H9 (cell line): ENCODE results near the gene INSYN1. TPM values are rescaled to one million over a fixed set of nuclear protein-coding genes. Genes with fewer than 3 reads are reported as not detected.

Experiments
- DNase-seq: peaks from one replicate; pipeline ENCODE4 v3.0.0-alpha.2; 2017
- H2AFZ ChIP-seq: one replicate; pipeline ENCODE4 v1.6.1; 2013; ENCODE audit warnings: mild to moderate bottlenecking, low read length, control low read depth, moderate library complexity
- H2AK5ac ChIP-seq: 2 replicates; pipeline ENCODE4 v1.6.1; 2013; ENCODE audit warnings: low read length, control low read depth, mixed read lengths; ENCODE audit not compliant: insufficient read length
- H2BK120ac ChIP-seq: one replicate; pipeline ENCODE4 v1.6.1; 2013; ENCODE audit warnings: low read depth, mild to moderate bottlenecking, low read length, control low read depth, inconsistent platforms; ENCODE audit not compliant: poor library complexity, severe bottlenecking
- H2BK12ac ChIP-seq: 2 replicates; pipeline ENCODE4 v1.6.1; 2013; ENCODE audit warnings: low read length, control low read depth, mixed read lengths, low read depth; ENCODE audit not compliant: insufficient read length
- H2BK15ac ChIP-seq: 2 replicates; pipeline ENCODE4 v1.6.1; 2013; ENCODE audit warnings: low read depth, low read length, control low read depth
- H2BK20ac ChIP-seq: one replicate; pipeline ENCODE4 v1.6.1; 2013; ENCODE audit warnings: low read depth, mild to moderate bottlenecking, low read length, control low read depth, inconsistent platforms; ENCODE audit not compliant: poor library complexity, severe bottlenecking
- H2BK5ac ChIP-seq: 2 replicates; pipeline ENCODE4 v1.6.1; 2013; ENCODE audit warnings: low read length, control low read depth, mixed read lengths; ENCODE audit not compliant: insufficient read length
- H3K14ac ChIP-seq: 2 replicates; pipeline ENCODE4 v1.6.1; 2013; ENCODE audit warnings: low read length, control low read depth; ENCODE audit not compliant: insufficient read depth
- H3K18ac ChIP-seq: 2 replicates; pipeline ENCODE4 v1.6.1; 2013; ENCODE audit warnings: low read depth, mild to moderate bottlenecking, mixed read lengths, low read length, control low read depth; ENCODE audit not compliant: insufficient read length
- H3K23ac ChIP-seq: 2 replicates; pipeline ENCODE4 v1.6.1; 2013; ENCODE audit warnings: low read length, control low read depth, mixed read lengths, low read depth; ENCODE audit not compliant: insufficient read length
- H3K23me2 ChIP-seq: 2 replicates; pipeline ENCODE4 v1.6.1; 2013; ENCODE audit warnings: low read depth, mild to moderate bottlenecking, mixed read lengths, low read length, control low read depth; ENCODE audit not compliant: insufficient read length, poor library complexity, severe bottlenecking
- H3K27ac ChIP-seq: 2 replicates; pipeline ENCODE4 v1.5.1; 2013; ENCODE audit warnings: low read length, control low read depth, mixed read lengths, low read depth; ENCODE audit not compliant: insufficient read length
- H3K27me3 ChIP-seq: 2 replicates; pipeline ENCODE4 v1.6.1; 2013; ENCODE audit warnings: low read length, control low read depth, inconsistent platforms; ENCODE audit not compliant: insufficient read depth
- H3K4ac ChIP-seq: 2 replicates; pipeline ENCODE4 v1.6.1; 2013; ENCODE audit warnings: low read depth, mild to moderate bottlenecking, control low read depth, inconsistent platforms, low read length, moderate library complexity
- H3K4me1 ChIP-seq: 2 replicates; pipeline ENCODE4 v1.6.1; 2013; ENCODE audit warnings: low read length, control low read depth, inconsistent platforms; ENCODE audit not compliant: insufficient read depth
- H3K4me2 ChIP-seq: 2 replicates; pipeline ENCODE4 v1.6.1; 2013; ENCODE audit warnings: low read length, control low read depth, mixed read lengths; ENCODE audit not compliant: insufficient read length, insufficient read depth
- H3K56ac ChIP-seq: 2 replicates; pipeline ENCODE4 v1.6.1; 2013; ENCODE audit warnings: low read depth, mild to moderate bottlenecking, mixed read lengths, low read length, control low read depth; ENCODE audit not compliant: insufficient read length
- H3K79me1 ChIP-seq: 2 replicates; pipeline ENCODE4 v1.6.1; 2013; ENCODE audit warnings: low read depth, mild to moderate bottlenecking, moderate library complexity, low read length, control low read depth, inconsistent platforms; ENCODE audit not compliant: insufficient read depth, poor library complexity, severe bottlenecking
- H3K79me2 ChIP-seq: 2 replicates; pipeline ENCODE4 v1.6.1; 2013; ENCODE audit warnings: low read length, control low read depth, inconsistent platforms; ENCODE audit not compliant: insufficient read depth
- H3K9ac ChIP-seq: 2 replicates; pipeline ENCODE4 v1.6.1; 2013; ENCODE audit warnings: low read length, control low read depth, mixed read lengths; ENCODE audit not compliant: insufficient read length; ENCODE audit errors: extremely low read depth
- H3K9me3 ChIP-seq: one replicate; pipeline ENCODE4 v1.6.1; 2013; ENCODE audit warnings: low read depth, low read length, inconsistent platforms; ENCODE audit not compliant: control insufficient read depth
- H3T11ph ChIP-seq: one replicate; pipeline ENCODE4 v1.6.1; 2013; ENCODE audit warnings: mild to moderate bottlenecking, low read length, control low read depth, inconsistent platforms
- H4K20me1 ChIP-seq: one replicate; pipeline ENCODE4 v1.6.1; 2013; ENCODE audit not compliant: control insufficient read depth, insufficient read length, insufficient read depth
- H4K5ac ChIP-seq: 2 replicates; pipeline ENCODE4 v1.6.1; 2013; ENCODE audit warnings: low read depth, mild to moderate bottlenecking, mixed read lengths, low read length, control low read depth; ENCODE audit not compliant: insufficient read length
- H4K8ac ChIP-seq: replicated peaks from 2 replicates; pipeline ENCODE4 v1.6.1; 2013; ENCODE audit warnings: low read length, control low read depth, mixed read lengths, low read depth; ENCODE audit not compliant: insufficient read length
- H4K91ac ChIP-seq: 2 replicates; pipeline ENCODE4 v1.6.1; 2013; ENCODE audit warnings: low read depth, mild to moderate bottlenecking, moderate library complexity, mixed read lengths, low read length, control low read depth; ENCODE audit not compliant: insufficient read length
- H3K27ac Mint-ChIP-seq, 3 experiments: 2 replicates in 2 of 3; 3 replicates in 1 of 3; pipeline ENCODE4 v1.8.0; 2020 to 2021; ENCODE audit warnings: mixed read lengths in 3 of 3, mild to moderate bottlenecking in 1 of 3, moderate library complexity in 1 of 3
- H3K27me3 Mint-ChIP-seq: 2 replicates; pipeline ENCODE4 v1.8.0; 2021; ENCODE audit warnings: low read depth, mild to moderate bottlenecking, moderate library complexity, mixed read lengths
- H3K36me3 Mint-ChIP-seq, 3 experiments: 2 replicates in 2 of 3; 3 replicates in 1 of 3; pipeline ENCODE4 v1.8.0; 2020 to 2021; ENCODE audit warnings: low read depth in 3 of 3, mixed read lengths in 3 of 3; ENCODE audit not compliant: insufficient read depth in 1 of 3
- H3K4me1 Mint-ChIP-seq, 2 experiments: 2 replicates each; pipeline ENCODE4 v1.8.0; 2020; ENCODE audit warnings: mixed read lengths in 2 of 2
- H3K4me3 Mint-ChIP-seq, 2 experiments: 2 replicates in 1 of 2; 3 replicates in 1 of 2; pipeline ENCODE4 v1.8.0; 2020 to 2021; ENCODE audit warnings: mild to moderate bottlenecking in 2 of 2, mixed read lengths in 2 of 2, moderate library complexity in 1 of 2
- H3K9me3 Mint-ChIP-seq, 2 experiments: 2 replicates in 1 of 2; 3 replicates in 1 of 2; pipeline ENCODE4 v1.8.0; 2020; ENCODE audit warnings: mild to moderate bottlenecking in 2 of 2, mixed read lengths in 2 of 2, moderate library complexity in 1 of 2
- CTCF ChIP-seq: fragments of 200-600 bp; sonication (generic); conservative IDR thresholded peaks from 3 replicates; pipeline ENCODE4 v1.8.0; 2021; ENCODE audit warnings: antibody characterized with exemption, mild to moderate bottlenecking
- WGBS: extraction: QIAGEN DNeasy Blood & Tissue Kit; methylation state at CpG from one replicate; pipeline ENCODE4 v1.1.7; 2013; ENCODE audit warnings: missing lambda C conversion rate, low lambda C conversion rate, mixed read lengths; ENCODE audit not compliant: insufficient read length; ENCODE audit errors: extremely low coverage; 5-methylcytosine and 5-hydroxymethylcytosine counted together
- total RNA-seq: library from RNA; stranded (reverse); gene quantifications from 2 replicates; pipeline ENCODE4 v1.2.1, GENCODE V29; 2021

Gene INSYN1
- total RNA-seq, 1 experiment from 2014 or later: 1.9 TPM

GRCh38 chr15:73802431-73803041 lies 49.4 kb upstream of the INSYN1 start:
- H2AK5ac ChIP-seq: no peak overlapping the region
- no peak overlapping the region for H3K4me2 ChIP-seq
- Mint-ChIP-seq H3K4me1 (peaks cover 23 to 30% of the 10 kb centered on the region in 2 experiments), H3K27ac (no peak overlapping the region), H3K27me3 (peaks cover 2% of the 10 kb centered on the region; the same call in 1 of the 2 replicates), H3K9me3 (no peaks in the 10 kb centered on the region), H3K4me3 (no peak overlapping the region), H3K36me3 (no peaks in the 10 kb centered on the region)
- H2BK15ac ChIP-seq: no peak overlapping the region
- no peak overlapping the region for H3K23ac ChIP-seq
- no peak overlapping the region for H3K56ac ChIP-seq
- no peak overlapping the region for H3K27ac ChIP-seq
- H3K4me1 ChIP-seq: peaks cover 2% of the 10 kb centered on the region; the same call in 1 of the 2 replicates
- no peaks in the 10 kb centered on the region for H3K23me2 ChIP-seq
- no peaks in the 10 kb centered on the region for H3K79me1 ChIP-seq
- no peak overlapping the region for H2BK120ac ChIP-seq
- no peak overlapping the region for H4K91ac ChIP-seq
- no peak overlapping the region for H2BK20ac ChIP-seq
- H4K20me1 ChIP-seq: no peaks in the 10 kb centered on the region
- no peak overlapping the region for H4K5ac ChIP-seq
- H3T11ph ChIP-seq: no peak overlapping the region
- TF ChIP-seq CTCF: no peak
- DNase-seq: no peak
- H2BK5ac ChIP-seq: no peak overlapping the region
- H4K8ac ChIP-seq: no peak overlapping the region
- WGBS: no CpG with 5 or more reads among the region's 6 CpGs
- no peaks in the 10 kb centered on the region for H3K27me3 ChIP-seq
- no peak overlapping the region for H2BK12ac ChIP-seq
- H3K9ac ChIP-seq: no peak overlapping the region
- no peaks in the 10 kb centered on the region for H3K79me2 ChIP-seq
- no peak overlapping the region for H3K4ac ChIP-seq
- no peaks in the 10 kb centered on the region for H3K9me3 ChIP-seq
- H3K14ac ChIP-seq: no peak overlapping the region
- no peak overlapping the region for H3K18ac ChIP-seq
- H2AFZ ChIP-seq: no peak overlapping the region
